SK-N-SH treated with all-trans-retinoic acid at 6 μM for 48 hours (cell line): ENCODE results near the gene RAB40A.

ENCODE experiments used
- CREB5 ChIP-seq: fragments of 250-450 bp; sonication (Bioruptor Pico); IDR thresholded peaks from 2 replicates; pipeline ENCODE4 v1.5.1; 2020; ENCODE audit warnings: low read depth, mild to moderate bottlenecking, moderate library complexity
- OSR1 ChIP-seq: fragments of 250-450 bp; sonication (Bioruptor Pico); IDR thresholded peaks from 2 replicates; pipeline ENCODE4 v1.8.0; 2022; ENCODE audit warnings: moderate library complexity, mild to moderate bottlenecking, inconsistent platforms
- SNAI2 ChIP-seq: fragments of 250-450 bp; sonication (Bioruptor Pico); IDR thresholded peaks from 2 replicates; pipeline ENCODE4 v1.5.0; 2020; ENCODE audit warnings: mild to moderate bottlenecking, moderate library complexity
- TCF4 ChIP-seq: fragments of 250-450 bp; sonication (Bioruptor Pico); IDR thresholded peaks from 2 replicates; pipeline ENCODE4 v1.8.0; 2021; ENCODE audit warnings: mild to moderate bottlenecking, moderate library complexity, borderline replicate concordance
- ZC3H10 ChIP-seq: fragments of 250-450 bp; sonication (Bioruptor Pico); IDR thresholded peaks from 2 replicates; pipeline ENCODE4 v1.5.1; 2021; ENCODE audit warnings: mild to moderate bottlenecking, moderate library complexity
- ZFP3 ChIP-seq: fragments of 250-450 bp; sonication (Bioruptor Pico); IDR thresholded peaks from 2 replicates; pipeline ENCODE4 v1.5.0; 2020; ENCODE audit warnings: mild to moderate bottlenecking, moderate library complexity
- TF ChIP-seq, protein P1 (sequence below): fragments of 250-450 bp; sonication (Bioruptor Pico); IDR thresholded peaks from 2 replicates; pipeline ENCODE4 v1.8.0; 2020; ENCODE audit warnings: mild to moderate bottlenecking, moderate library complexity, borderline replicate concordance
- TF ChIP-seq, protein P2 (sequence below): fragments of 250-450 bp; sonication (Bioruptor Pico); IDR thresholded peaks from 2 replicates; pipeline ENCODE4 v1.5.1; 2021; ENCODE audit warnings: mild to moderate bottlenecking, moderate library complexity

DNA sequence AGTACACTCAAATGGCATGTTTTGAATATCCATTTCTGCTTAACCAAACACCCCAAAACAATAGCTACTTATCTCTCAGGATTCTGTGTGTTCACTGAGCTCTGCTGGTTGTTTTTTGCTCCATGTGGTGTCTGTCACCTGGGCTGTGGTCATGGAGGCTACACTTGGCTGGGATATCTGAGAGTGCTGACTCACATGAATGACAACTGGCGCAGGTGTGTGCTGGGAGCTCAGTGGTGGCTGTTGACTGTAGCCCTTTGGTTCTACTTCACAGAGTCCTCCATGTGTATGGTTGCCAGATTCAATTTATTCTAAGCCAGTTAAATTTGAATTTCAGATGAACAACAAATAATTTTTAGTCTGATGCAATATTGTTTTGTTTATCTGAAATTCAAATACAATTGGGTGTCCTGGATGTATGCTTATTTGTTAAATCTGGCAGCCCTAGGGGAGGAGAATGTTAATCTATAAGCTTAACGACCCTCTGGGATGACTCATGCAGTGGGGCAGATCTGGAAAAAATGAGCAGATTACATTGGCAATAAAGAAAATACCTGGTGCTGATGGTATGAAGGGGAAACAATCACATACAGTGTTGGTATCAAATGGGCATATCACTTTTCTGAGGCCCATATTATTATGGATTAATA, 37.8 kb upstream of the RAB40A start:
- TF ChIP-seq ZFP3 (CRISPR knock-in tag), result no peak
- no peak for TF ChIP-seq SNAI2 (CRISPR knock-in tag)
- no peak for TF ChIP-seq TCF4 (CRISPR knock-in tag)
- TF ChIP-seq, protein P1, sequence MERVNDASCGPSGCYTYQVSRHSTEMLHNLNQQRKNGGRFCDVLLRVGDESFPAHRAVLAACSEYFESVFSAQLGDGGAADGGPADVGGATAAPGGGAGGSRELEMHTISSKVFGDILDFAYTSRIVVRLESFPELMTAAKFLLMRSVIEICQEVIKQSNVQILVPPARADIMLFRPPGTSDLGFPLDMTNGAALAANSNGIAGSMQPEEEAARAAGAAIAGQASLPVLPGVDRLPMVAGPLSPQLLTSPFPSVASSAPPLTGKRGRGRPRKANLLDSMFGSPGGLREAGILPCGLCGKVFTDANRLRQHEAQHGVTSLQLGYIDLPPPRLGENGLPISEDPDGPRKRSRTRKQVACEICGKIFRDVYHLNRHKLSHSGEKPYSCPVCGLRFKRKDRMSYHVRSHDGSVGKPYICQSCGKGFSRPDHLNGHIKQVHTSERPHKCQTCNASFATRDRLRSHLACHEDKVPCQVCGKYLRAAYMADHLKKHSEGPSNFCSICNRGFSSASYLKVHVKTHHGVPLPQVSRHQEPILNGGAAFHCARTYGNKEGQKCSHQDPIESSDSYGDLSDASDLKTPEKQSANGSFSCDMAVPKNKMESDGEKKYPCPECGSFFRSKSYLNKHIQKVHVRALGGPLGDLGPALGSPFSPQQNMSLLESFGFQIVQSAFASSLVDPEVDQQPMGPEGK (CRISPR knock-in tag), result no peak
- no peak for TF ChIP-seq CREB5 (CRISPR knock-in tag)
- no peak for TF ChIP-seq ZC3H10 (CRISPR knock-in tag)
- no peak for TF ChIP-seq OSR1 (CRISPR knock-in tag)
- TF ChIP-seq, protein P2, sequence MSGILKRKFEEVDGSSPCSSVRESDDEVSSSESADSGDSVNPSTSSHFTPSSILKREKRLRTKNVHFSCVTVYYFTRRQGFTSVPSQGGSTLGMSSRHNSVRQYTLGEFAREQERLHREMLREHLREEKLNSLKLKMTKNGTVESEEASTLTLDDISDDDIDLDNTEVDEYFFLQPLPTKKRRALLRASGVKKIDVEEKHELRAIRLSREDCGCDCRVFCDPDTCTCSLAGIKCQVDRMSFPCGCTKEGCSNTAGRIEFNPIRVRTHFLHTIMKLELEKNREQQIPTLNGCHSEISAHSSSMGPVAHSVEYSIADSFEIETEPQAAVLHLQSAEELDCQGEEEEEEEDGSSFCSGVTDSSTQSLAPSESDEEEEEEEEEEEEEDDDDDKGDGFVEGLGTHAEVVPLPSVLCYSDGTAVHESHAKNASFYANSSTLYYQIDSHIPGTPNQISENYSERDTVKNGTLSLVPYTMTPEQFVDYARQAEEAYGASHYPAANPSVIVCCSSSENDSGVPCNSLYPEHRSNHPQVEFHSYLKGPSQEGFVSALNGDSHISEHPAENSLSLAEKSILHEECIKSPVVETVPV (CRISPR knock-in tag), result no peak
